Liver (tissue), 9 donors: ENCODE measurements around the gene PDCD7. TPM values are rescaled to one million over a fixed set of nuclear protein-coding genes. Genes with fewer than 3 reads are reported as not detected.

ENCODE experiments used
- DNase-seq: peaks from one replicate; pipeline ENCODE4 v3.0.0-alpha.2; 2017; ENCODE audit warnings: low spot score
- H3K27ac ChIP-seq, 2 donors: one replicate each; pipeline ENCODE4 v1.7.0; 2013; ENCODE audit warnings: inconsistent platforms in 2 of 2, low read length in 2 of 2, control low read depth in 1 of 2, low read depth in 1 of 2, mild to moderate bottlenecking in 1 of 2
- H3K27me3 ChIP-seq, 4 donors: one replicate each; pipeline versions ENCODE4 v1.6.1 to v1.7.0; 2013; ENCODE audit warnings: low read length in 3 of 4, inconsistent platforms in 1 of 4, mild to moderate bottlenecking in 1 of 4, moderate library complexity in 1 of 4; ENCODE audit not compliant: control insufficient read depth in 4 of 4, insufficient read depth in 4 of 4
- H3K36me3 ChIP-seq, 4 donors: one replicate each; pipeline versions ENCODE4 v1.6.1 to v1.7.0; 2013; ENCODE audit warnings: low read length in 3 of 4, mild to moderate bottlenecking in 3 of 4, low read depth in 1 of 4, moderate library complexity in 1 of 4; ENCODE audit not compliant: control insufficient read depth in 4 of 4, insufficient read depth in 3 of 4
- H3K4me1 ChIP-seq, 4 donors: one replicate each; pipeline versions ENCODE4 v1.6.1 to v1.7.0; 2013; ENCODE audit warnings: low read length in 3 of 4, mild to moderate bottlenecking in 3 of 4, moderate library complexity in 1 of 4; ENCODE audit not compliant: control insufficient read depth in 4 of 4, insufficient read depth in 4 of 4
- H3K4me3 ChIP-seq, 3 donors: one replicate each; pipeline versions ENCODE4 v1.6.1 to v1.7.0; 2013; ENCODE audit warnings: low read length in 3 of 3, control low read depth in 1 of 3, low read depth in 1 of 3, mild to moderate bottlenecking in 1 of 3
- H3K9ac ChIP-seq, 2 donors: one replicate each; pipeline ENCODE4 v1.7.0; 2013; ENCODE audit warnings: low read length in 2 of 2, mild to moderate bottlenecking in 2 of 2, moderate library complexity in 2 of 2, control low read depth in 1 of 2, low read depth in 1 of 2
- H3K9me3 ChIP-seq, 4 donors: one replicate each; pipeline versions ENCODE4 v1.6.1 to v1.7.0; 2013; ENCODE audit warnings: low read length in 3 of 4; ENCODE audit not compliant: control insufficient read depth in 4 of 4
- CTCF ChIP-seq: fragments of 150-350 bp; IDR thresholded peaks from 2 replicates; pipeline ENCODE4 v1.5.1; 2017; ENCODE audit warnings: improper control_type of control experiment, low read depth, low read length; ENCODE audit not compliant: missing input control
- EGR1 ChIP-seq, 2 donors: IDR thresholded peaks; 2 replicates each; pipeline ENCODE4 v1.6.1; 2016 to 2018; ENCODE audit warnings: antibody characterized with exemption in 2 of 2, low read depth in 2 of 2
- FOXA1 ChIP-seq: IDR thresholded peaks from 2 replicates; pipeline ENCODE4 v1.6.1; 2016; ENCODE audit warnings: antibody characterized with exemption
- FOXA2 ChIP-seq: IDR thresholded peaks from 2 replicates; pipeline ENCODE4 v1.6.1; 2016; ENCODE audit warnings: antibody characterized with exemption
- GABPA ChIP-seq, 2 donors: IDR thresholded peaks in 1 of 2; conservative IDR thresholded peaks in 1 of 2; 2 replicates each; pipeline ENCODE4 v1.6.1; 2016; ENCODE audit warnings: antibody characterized with exemption in 2 of 2, mild to moderate bottlenecking in 1 of 2, moderate library complexity in 1 of 2
- HNF4A ChIP-seq, 2 donors: conservative IDR thresholded peaks; 2 replicates each; pipeline ENCODE4 v1.6.1; 2016; ENCODE audit warnings: antibody characterized with exemption in 2 of 2, mild to moderate bottlenecking in 2 of 2
- HNF4G ChIP-seq: IDR thresholded peaks from 2 replicates; pipeline ENCODE4 v1.6.1; 2016; ENCODE audit warnings: antibody characterized with exemption
- JUND ChIP-seq, 2 donors: IDR thresholded peaks; 2 replicates each; pipeline ENCODE4 v1.6.1; 2016; ENCODE audit warnings: antibody characterized with exemption in 2 of 2
- NR2F2 ChIP-seq: IDR thresholded peaks from 2 replicates; pipeline ENCODE4 v1.6.1; 2016; ENCODE audit warnings: antibody characterized with exemption
- RAD21 ChIP-seq, 2 donors: IDR thresholded peaks; 2 replicates each; pipeline ENCODE4 v1.6.1; 2016; ENCODE audit warnings: antibody characterized with exemption in 2 of 2, mild to moderate bottlenecking in 2 of 2
- RXRA ChIP-seq, 2 donors: IDR thresholded peaks; 2 replicates each; pipeline ENCODE4 v1.6.1; 2017 to 2018; ENCODE audit warnings: antibody characterized with exemption in 2 of 2, mild to moderate bottlenecking in 1 of 2
- SP1 ChIP-seq: IDR thresholded peaks from 2 replicates; pipeline ENCODE4 v1.6.1; 2018; ENCODE audit warnings: antibody characterized with exemption, mild to moderate bottlenecking
- TAF1 ChIP-seq: conservative IDR thresholded peaks from 2 replicates; pipeline ENCODE4 v1.6.1; 2016; ENCODE audit warnings: antibody characterized with exemption, mild to moderate bottlenecking
- YY1 ChIP-seq: IDR thresholded peaks from 2 replicates; pipeline ENCODE4 v1.6.1; 2016; ENCODE audit warnings: antibody characterized with exemption, mild to moderate bottlenecking
- ZBTB33 ChIP-seq: IDR thresholded peaks from 2 replicates; pipeline ENCODE4 v1.6.1; 2016; ENCODE audit warnings: antibody characterized with exemption
- WGBS: extraction: QIAGEN DNeasy Blood & Tissue Kit; methylation state at CpG from one replicate; pipeline ENCODE4 v1.1.7; 2013; 5-methylcytosine and 5-hydroxymethylcytosine counted together
- polyA plus RNA-seq, 2 donors: library from polyadenylated mRNA; stranded (reverse) in 1 of 2; unstranded in 1 of 2; fragments of 200-250 nt in 1 of 2; fragments of >200 nt in 1 of 2; fragmentation: Nextera tagmentation in 1 of 2; extraction: Ambion mirVana in 1 of 2; gene quantifications; one replicate each; pipeline versions ENCODE4 v1.2.1 to v1.2.3, GENCODE V29; 2013 to 2015
- total RNA-seq, 2 donors: library from RNA; depleted of rRNA; stranded (reverse); fragments of >200 nt; gene quantifications; one replicate each; pipeline ENCODE4 v1.2.3, GENCODE V29; 2014
- TF ChIP-seq, protein P1 (sequence below): IDR thresholded peaks from 2 replicates; pipeline ENCODE4 v1.6.1; 2016; ENCODE audit warnings: antibody characterized with exemption
- TF ChIP-seq, protein P2 (sequence below): IDR thresholded peaks from 2 replicates; pipeline ENCODE4 v1.6.1; 2016; ENCODE audit warnings: antibody characterized with exemption
- TF ChIP-seq, protein P3 (sequence below): IDR thresholded peaks from 2 replicates; pipeline ENCODE4 v1.6.1; 2016; ENCODE audit warnings: antibody characterized with exemption, mild to moderate bottlenecking
- donor health status: healthy.
- donor health status: healthy.
- donor health status: healthy.
- donor health status: healthy.
- donor health status: healthy.

PDCD7 gene
- total and polyA plus RNA-seq, 4 donors, result 3.0 to 9.5 (median 6.7) TPM

DNA sequence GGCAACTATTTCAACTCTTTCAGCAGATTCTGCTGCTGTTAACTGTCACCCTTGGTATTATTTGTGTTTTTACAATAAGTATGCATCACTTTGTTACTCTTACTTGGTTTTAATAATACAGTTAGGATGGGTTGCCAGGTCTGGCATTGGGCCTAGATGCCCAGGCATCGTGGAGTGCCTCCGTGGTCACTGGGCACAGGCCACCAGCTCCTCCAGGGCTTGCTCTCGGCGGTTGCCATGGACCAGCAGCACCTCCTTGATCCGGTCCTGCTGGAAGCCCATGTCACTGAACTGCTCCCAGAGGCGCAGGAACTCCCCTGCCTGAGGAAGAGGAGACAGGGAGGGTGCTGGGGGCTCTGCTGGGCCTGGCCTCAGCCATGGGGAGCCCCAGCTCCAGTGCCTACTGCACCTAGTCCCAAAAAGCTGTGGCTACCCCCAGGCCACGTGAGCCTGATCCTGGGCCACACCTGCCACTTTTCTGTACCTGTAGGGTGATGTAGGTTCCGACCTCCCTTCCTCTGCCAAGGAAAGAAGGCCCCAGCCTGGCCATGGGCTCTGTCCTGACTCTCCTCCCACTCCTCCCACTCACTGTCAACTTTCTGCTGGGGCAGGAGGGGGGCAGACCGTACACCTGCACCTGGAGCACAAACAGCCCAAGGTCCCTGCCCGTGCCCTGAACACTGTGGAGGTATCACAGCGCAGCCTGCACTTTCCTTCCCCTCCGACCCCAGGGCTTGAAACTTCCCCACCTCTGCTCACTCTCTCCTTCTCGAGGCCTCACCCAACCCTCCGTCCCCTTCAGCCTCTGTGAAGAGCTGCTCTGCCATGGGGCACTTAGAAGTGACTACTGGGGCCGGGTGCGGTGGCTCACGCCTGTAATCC, 40.5 kb downstream of the PDCD7 start:
- Histone ChIP-seq H3K36me3 (peaks cover 1 to 7% (median 5%) of the 10 kb centered on the region in 4 donors), H3K4me1 (peaks cover 4 to 38% (median 25%) of the 10 kb centered on the region in 4 donors), H3K4me3 (no peak overlapping the region), H3K27me3 (no peaks in the 10 kb centered on the region), H3K9ac (no peak overlapping the region), H3K9me3 (no peaks in the 10 kb centered on the region), H3K27ac (no peak overlapping the region)
- WGBS, result 91% methylated on average over 17 of the region's 17 CpGs
- TF ChIP-seq, protein P1, sequence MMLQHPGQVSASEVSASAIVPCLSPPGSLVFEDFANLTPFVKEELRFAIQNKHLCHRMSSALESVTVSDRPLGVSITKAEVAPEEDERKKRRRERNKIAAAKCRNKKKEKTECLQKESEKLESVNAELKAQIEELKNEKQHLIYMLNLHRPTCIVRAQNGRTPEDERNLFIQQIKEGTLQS, result no peak
- TF ChIP-seq GABPA (IDR thresholded peaks at IDR 0.05 in 1 of 2, conservative IDR thresholded peaks at IDR 0.05 in 1 of 2) (no peak), JUND (IDR thresholded peaks at IDR 0.05) (no peak), SP1 (no peak), FOXA1 (no peak), RXRA (IDR thresholded peaks at IDR 0.05) (no peak), RAD21 (IDR thresholded peaks at IDR 0.05) (no peak), NR2F2 (no peak), ZBTB33 (no peak), YY1 (no peak), FOXA2 (no peak), HNF4G (no peak), TAF1 (no peak), HNF4A (conservative IDR thresholded peaks at IDR 0.05) (no peak), CTCF (no peak), EGR1 (IDR thresholded peaks at IDR 0.05; ENCODE audit: low read depth in 2 of 2) (no peak)
- TF ChIP-seq, protein P2, sequence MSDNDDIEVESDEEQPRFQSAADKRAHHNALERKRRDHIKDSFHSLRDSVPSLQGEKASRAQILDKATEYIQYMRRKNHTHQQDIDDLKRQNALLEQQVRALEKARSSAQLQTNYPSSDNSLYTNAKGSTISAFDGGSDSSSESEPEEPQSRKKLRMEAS, result no peak
- TF ChIP-seq, protein P3, sequence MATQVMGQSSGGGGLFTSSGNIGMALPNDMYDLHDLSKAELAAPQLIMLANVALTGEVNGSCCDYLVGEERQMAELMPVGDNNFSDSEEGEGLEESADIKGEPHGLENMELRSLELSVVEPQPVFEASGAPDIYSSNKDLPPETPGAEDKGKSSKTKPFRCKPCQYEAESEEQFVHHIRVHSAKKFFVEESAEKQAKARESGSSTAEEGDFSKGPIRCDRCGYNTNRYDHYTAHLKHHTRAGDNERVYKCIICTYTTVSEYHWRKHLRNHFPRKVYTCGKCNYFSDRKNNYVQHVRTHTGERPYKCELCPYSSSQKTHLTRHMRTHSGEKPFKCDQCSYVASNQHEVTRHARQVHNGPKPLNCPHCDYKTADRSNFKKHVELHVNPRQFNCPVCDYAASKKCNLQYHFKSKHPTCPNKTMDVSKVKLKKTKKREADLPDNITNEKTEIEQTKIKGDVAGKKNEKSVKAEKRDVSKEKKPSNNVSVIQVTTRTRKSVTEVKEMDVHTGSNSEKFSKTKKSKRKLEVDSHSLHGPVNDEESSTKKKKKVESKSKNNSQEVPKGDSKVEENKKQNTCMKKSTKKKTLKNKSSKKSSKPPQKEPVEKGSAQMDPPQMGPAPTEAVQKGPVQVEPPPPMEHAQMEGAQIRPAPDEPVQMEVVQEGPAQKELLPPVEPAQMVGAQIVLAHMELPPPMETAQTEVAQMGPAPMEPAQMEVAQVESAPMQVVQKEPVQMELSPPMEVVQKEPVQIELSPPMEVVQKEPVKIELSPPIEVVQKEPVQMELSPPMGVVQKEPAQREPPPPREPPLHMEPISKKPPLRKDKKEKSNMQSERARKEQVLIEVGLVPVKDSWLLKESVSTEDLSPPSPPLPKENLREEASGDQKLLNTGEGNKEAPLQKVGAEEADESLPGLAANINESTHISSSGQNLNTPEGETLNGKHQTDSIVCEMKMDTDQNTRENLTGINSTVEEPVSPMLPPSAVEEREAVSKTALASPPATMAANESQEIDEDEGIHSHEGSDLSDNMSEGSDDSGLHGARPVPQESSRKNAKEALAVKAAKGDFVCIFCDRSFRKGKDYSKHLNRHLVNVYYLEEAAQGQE, result no peak
- no peak for DNase-seq
